HG02870 (cell line): ENCODE results near the gene WWP2.
"Not testable (repeated sequence)": the region's sequence is repeated elsewhere in the genome, so short reads cannot be mapped to it uniquely, and the experiment has no call there.

Experiments used
- ATAC-seq: cut with Tn5 transposase; IDR thresholded peaks from one replicate; pipeline ENCODE4 v1.9.1; 2021; ENCODE audit warnings: mild to moderate bottlenecking, moderate library complexity; ENCODE audit not compliant: unreplicated experiment

The WWP2 gene

DNA sequence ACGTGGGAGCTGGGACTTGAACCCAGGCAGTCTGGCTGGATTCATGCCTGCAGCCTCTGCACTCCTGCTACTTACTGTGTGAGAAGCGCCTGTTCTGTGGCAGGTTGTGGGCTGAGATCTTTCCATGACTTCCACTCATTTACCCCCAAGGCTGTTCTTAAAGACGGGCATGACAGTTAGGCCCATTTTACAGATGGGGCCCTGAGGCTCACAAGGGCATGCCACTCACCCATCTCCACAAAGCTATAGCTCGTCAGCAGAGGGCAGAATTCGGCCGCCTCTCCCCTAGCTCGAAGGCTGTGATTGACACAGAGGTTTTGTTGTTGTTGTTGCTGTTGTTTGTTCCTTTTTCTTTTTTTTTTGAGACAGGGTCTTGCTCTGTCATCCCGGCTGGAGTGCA is 210.8 kb downstream of the WWP2 start:
- not testable (repeated sequence) for ATAC-seq

DNA sequence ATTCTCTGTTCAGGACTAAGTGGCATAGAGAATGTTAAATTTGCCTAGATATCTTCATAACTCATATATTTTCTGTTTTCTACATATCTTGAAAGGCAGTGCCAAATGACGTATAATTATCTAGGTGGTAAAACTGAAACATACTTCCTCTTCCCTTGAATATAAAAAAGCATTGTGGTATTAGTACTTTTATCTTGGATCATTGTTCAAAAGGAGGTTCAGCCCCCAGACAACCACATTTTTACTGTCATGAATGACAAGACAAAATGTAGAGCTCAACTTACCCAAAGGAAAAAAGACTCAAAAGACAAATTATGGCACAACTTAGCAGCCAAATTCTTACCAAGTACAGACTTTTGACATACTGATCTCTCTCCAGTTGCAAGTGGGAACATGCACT is 223.1 kb downstream of the WWP2 start:
- ATAC-seq = not testable (repeated sequence)
